OCI-LY7 (cell line): Measurements from ENCODE around the gene TFEC.

Source experiments
- EZH2phosphoT487 ChIP-seq: fragments of 200-600 bp; sonication (generic); IDR thresholded peaks from 2 replicates; pipeline ENCODE4 v1.6.1; 2018; ENCODE audit warnings: low read depth, borderline replicate concordance, mild to moderate bottlenecking, mixed run types, antibody characterized with exemption, low read length, moderate library complexity, mixed read lengths
- TF ChIP-seq, protein P1 (sequence below): fragments of 200-600 bp; sonication (generic); conservative IDR thresholded peaks from 2 replicates; pipeline ENCODE4 v1.5.1; 2014; ENCODE audit warnings: mild to moderate bottlenecking, antibody characterized with exemption, low read length, moderate library complexity, mixed read lengths

DNA sequence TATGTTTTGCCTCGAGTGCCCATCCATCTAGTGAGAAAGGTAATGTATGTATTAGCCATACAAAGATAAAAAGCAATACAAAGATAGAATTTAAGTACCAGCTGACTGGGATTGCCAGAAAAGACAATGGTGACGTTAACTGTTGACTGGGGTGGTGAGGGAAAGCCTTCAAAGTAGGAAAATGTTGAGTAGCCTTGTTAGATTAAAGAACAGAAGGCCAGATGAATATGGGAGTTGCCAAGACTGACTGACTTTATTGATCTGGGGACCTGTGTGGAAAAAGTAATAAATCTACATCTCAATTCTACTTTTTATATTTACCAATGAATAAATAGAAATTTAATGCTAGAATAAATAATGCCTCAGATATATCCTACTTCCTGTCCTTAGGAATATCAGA is 97.7 kb downstream of the TFEC start:
- TF ChIP-seq, protein P1, sequence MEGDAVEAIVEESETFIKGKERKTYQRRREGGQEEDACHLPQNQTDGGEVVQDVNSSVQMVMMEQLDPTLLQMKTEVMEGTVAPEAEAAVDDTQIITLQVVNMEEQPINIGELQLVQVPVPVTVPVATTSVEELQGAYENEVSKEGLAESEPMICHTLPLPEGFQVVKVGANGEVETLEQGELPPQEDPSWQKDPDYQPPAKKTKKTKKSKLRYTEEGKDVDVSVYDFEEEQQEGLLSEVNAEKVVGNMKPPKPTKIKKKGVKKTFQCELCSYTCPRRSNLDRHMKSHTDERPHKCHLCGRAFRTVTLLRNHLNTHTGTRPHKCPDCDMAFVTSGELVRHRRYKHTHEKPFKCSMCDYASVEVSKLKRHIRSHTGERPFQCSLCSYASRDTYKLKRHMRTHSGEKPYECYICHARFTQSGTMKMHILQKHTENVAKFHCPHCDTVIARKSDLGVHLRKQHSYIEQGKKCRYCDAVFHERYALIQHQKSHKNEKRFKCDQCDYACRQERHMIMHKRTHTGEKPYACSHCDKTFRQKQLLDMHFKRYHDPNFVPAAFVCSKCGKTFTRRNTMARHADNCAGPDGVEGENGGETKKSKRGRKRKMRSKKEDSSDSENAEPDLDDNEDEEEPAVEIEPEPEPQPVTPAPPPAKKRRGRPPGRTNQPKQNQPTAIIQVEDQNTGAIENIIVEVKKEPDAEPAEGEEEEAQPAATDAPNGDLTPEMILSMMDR, result no peak
- no peak for TF ChIP-seq EZH2phosphoT487
